PC-3 (cell line): ENCODE measurements around the gene TLE5. TPM values are rescaled to one million over a fixed set of nuclear protein-coding genes. Genes with fewer than 3 reads are reported as not detected.

Experiments used
- ATAC-seq: fragments of 200-7000 bp; cut with Tn5 transposase; 2 replicates; pipeline ENCODE4 v1.9.1; 2020; ENCODE audit warnings: mild to moderate bottlenecking, moderate library complexity
- BruUV-seq: library from RNA; stranded (reverse); fragments of 400-500 nt; replicated peaks from 2 replicates; lab custom pipeline; 2021; lab: Mats Ljungman, UMichigan
- CTCF ChIA-PET: fragments of 300-600 bp; sonication (Branson Sonifier 250); formaldehyde crosslinking; loops from one replicate; lab custom pipeline; 2022; ENCODE audit warnings: antibody characterized with exemption; lab: Charles Lee
- POLR2A ChIA-PET: fragments of 300-600 bp; sonication (Branson Sonifier 250); formaldehyde crosslinking; loops from one replicate; lab custom pipeline; 2022; ENCODE audit warnings: antibody characterized with exemption; ENCODE audit not compliant: unreplicated experiment; lab: Charles Lee
- DNase-seq: peaks from one replicate; pipeline ENCODE4 v3.0.0-alpha.2; 2015
- H2AFZ ChIP-seq: fragments of 300-600 bp; sonication (generic); 2 replicates; pipeline ENCODE4 v1.6.0; 2016; ENCODE audit warnings: antibody characterized with exemption, low read length
- H3F3A ChIP-seq: fragments of 300-600 bp; sonication (generic); one replicate; pipeline ENCODE4 v1.6.0; 2017; ENCODE audit warnings: antibody characterized with exemption, low read length, control low read depth, mild to moderate bottlenecking; ENCODE audit not compliant: unreplicated experiment
- H3K27ac ChIP-seq: fragments of 300-600 bp; sonication (generic); 2 replicates; pipeline ENCODE4 v1.5.1; 2016; ENCODE audit warnings: mild to moderate bottlenecking, low read length
- H3K27me3 ChIP-seq: fragments of 300-600 bp; sonication (generic); 2 replicates; pipeline ENCODE4 v1.6.1; 2016; ENCODE audit warnings: low read length, mixed read lengths
- H3K36me3 ChIP-seq: fragments of 300-600 bp; sonication (generic); 2 replicates; pipeline ENCODE4 v1.6.1; 2016; ENCODE audit warnings: low read depth, mixed run types, low read length, mixed read lengths
- H3K4me1 ChIP-seq: fragments of 300-600 bp; sonication (generic); 2 replicates; pipeline ENCODE4 v1.5.1; 2016; ENCODE audit warnings: low read length; ENCODE audit not compliant: insufficient read depth
- H3K4me2 ChIP-seq: fragments of 300-600 bp; sonication (generic); 2 replicates; pipeline ENCODE4 v1.6.0; 2016; ENCODE audit warnings: low read length
- H3K4me3 ChIP-seq: fragments of 300-600 bp; sonication (generic); 2 replicates; pipeline ENCODE4 v1.5.1; 2016; ENCODE audit warnings: mild to moderate bottlenecking, low read length, mixed read lengths
- H3K79me2 ChIP-seq: fragments of 300-600 bp; sonication (generic); 2 replicates; pipeline ENCODE4 v1.6.1; 2017; ENCODE audit warnings: low read length, mixed read lengths
- H3K9ac ChIP-seq: fragments of 300-600 bp; sonication (generic); 2 replicates; pipeline ENCODE4 v1.6.0; 2016; ENCODE audit warnings: mild to moderate bottlenecking, low read length
- H3K9me2 ChIP-seq: fragments of 300-600 bp; sonication (generic); replicated peaks from 2 replicates; pipeline ENCODE4 v1.6.1; 2016; ENCODE audit warnings: mixed run types, low read length, mixed read lengths
- H3K9me3 ChIP-seq: fragments of 300-600 bp; sonication (generic); 2 replicates; pipeline ENCODE4 v1.6.1; 2016; ENCODE audit warnings: low read length, mixed read lengths
- H4K20me1 ChIP-seq: fragments of 300-600 bp; sonication (generic); 2 replicates; pipeline ENCODE4 v1.6.1; 2016; ENCODE audit warnings: low read length, mixed read lengths
- CTCF ChIP-seq: fragments of 300-600 bp; sonication (generic); conservative IDR thresholded peaks from 2 replicates; pipeline ENCODE4 v1.5.1; 2017; ENCODE audit warnings: antibody characterized with exemption, low read depth, mild to moderate bottlenecking, low read length
- EZH2 ChIP-seq: fragments of 300-600 bp; sonication (generic); IDR thresholded peaks from one replicate; pipeline ENCODE4 v1.6.1; 2017; ENCODE audit warnings: antibody characterized with exemption, mild to moderate bottlenecking, low read length; ENCODE audit not compliant: unreplicated experiment
- EZH2phosphoT487 ChIP-seq: fragments of 300-600 bp; sonication (generic); IDR thresholded peaks from 2 replicates; pipeline ENCODE4 v1.6.1; 2018; ENCODE audit warnings: mild to moderate bottlenecking, antibody characterized with exemption, low read length, borderline replicate concordance
- intact Hi-C: fragments of 100-400 bp; cut with micrococcal nuclease; formaldehyde crosslinking; loops from 2 replicates; pipeline ENCODE4 v1.9.0; 2023
- total RNA-seq: library from RNA; depleted of rRNA; stranded (reverse); fragments of >200 nt; gene quantifications from 2 replicates; pipeline ENCODE4 v1.2.3, GENCODE V29; 2014

The TLE5 gene
- total RNA-seq, 1 experiment from 2014 or later: 351 TPM

- Histone ChIP-seq H3K9ac (no peak overlapping the region), H3K9me3 (no peaks in the 10 kb centered on the region), H3K9me2 (no peaks in the 10 kb centered on the region), H3K4me1 (no peaks in the 10 kb centered on the region), H4K20me1 (no peaks in the 10 kb centered on the region), H3K27me3 (no peaks in the 10 kb centered on the region), H3K4me2 (no peak overlapping the region), H3F3A (no peaks in the 10 kb centered on the region), H3K4me3 (no peak overlapping the region), H3K79me2 (no peaks in the 10 kb centered on the region), H3K36me3 (no peaks in the 10 kb centered on the region), H3K27ac (no peak overlapping the region), H2AFZ (no peak overlapping the region)
- TF ChIP-seq EZH2phosphoT487: no peak
- no peak for TF ChIP-seq CTCF
- TF ChIP-seq EZH2: no peak
- CTCF ChIA-PET: no interaction called here
- intact Hi-C loops: no loop called here
- BruUV-seq: no TSS peak
- ATAC-seq (no peak), DNase-seq (no peak)
- POLR2A ChIA-PET: no interaction called here
Measured at GRCh38 chr19:3024870-3025548, 37.3 kb downstream of the TLE5 start.

GRCh38 chr19:3024509-3024869 is 37.8 kb downstream of the TLE5 start:
- ATAC-seq (no peak), DNase-seq (no peak)
- H4K20me1 ChIP-seq: no peaks in the 10 kb centered on the region
- H2AFZ ChIP-seq: no peak overlapping the region
- H3K27ac ChIP-seq: no peak overlapping the region
- intact Hi-C loops: no loop called here
- H3K9me2 ChIP-seq: no peaks in the 10 kb centered on the region
- H3K9me3 ChIP-seq: no peaks in the 10 kb centered on the region
- TF ChIP-seq EZH2 (no peak), EZH2phosphoT487 (no peak), CTCF (no peak)
- H3K27me3 ChIP-seq: no peaks in the 10 kb centered on the region
- H3F3A ChIP-seq: no peaks in the 10 kb centered on the region
- BruUV-seq: no TSS peak
- POLR2A ChIA-PET: no interaction called here
- no peaks in the 10 kb centered on the region for H3K79me2 ChIP-seq
- H3K4me1 ChIP-seq: no peaks in the 10 kb centered on the region
- H3K9ac ChIP-seq: no peak overlapping the region
- CTCF ChIA-PET: no interaction called here
- no peak overlapping the region for H3K4me2 ChIP-seq
- no peak overlapping the region for H3K4me3 ChIP-seq
- no peaks in the 10 kb centered on the region for H3K36me3 ChIP-seq

GRCh38 chr19:3020321-3020960 is 41.9 kb downstream of the TLE5 start:
- no peaks in the 10 kb centered on the region for H3K4me1 ChIP-seq
- BruUV-seq: no TSS peak
- H3K79me2 ChIP-seq: no peaks in the 10 kb centered on the region
- no peak overlapping the region for H3K4me3 ChIP-seq
- no peaks in the 10 kb centered on the region for H3F3A ChIP-seq
- no peak for ATAC-seq
- H3K36me3 ChIP-seq: no peaks in the 10 kb centered on the region
- H2AFZ ChIP-seq: no peak overlapping the region
- H3K4me2 ChIP-seq: no peak overlapping the region
- POLR2A ChIA-PET: interaction anchor here (0.5 kb wide), 1 partner anchor 783 kb away, joined by 3 read pairs; no protein-coding TSS in a partner anchor
- no peaks in the 10 kb centered on the region for H3K9me2 ChIP-seq
- CTCF ChIA-PET: no interaction called here
- DNase-seq: no peak
- TF ChIP-seq EZH2 (no peak), CTCF (no peak), EZH2phosphoT487 (no peak)
- H3K9ac ChIP-seq: no peak overlapping the region
- intact Hi-C loops: no loop called here
- H3K9me3 ChIP-seq: no peaks in the 10 kb centered on the region
- H3K27me3 ChIP-seq: no peaks in the 10 kb centered on the region
- H3K27ac ChIP-seq: no peak overlapping the region
- H4K20me1 ChIP-seq: no peaks in the 10 kb centered on the region
